ENCODE measurements around the gene USP3. TPM values are rescaled to one million over a fixed set of nuclear protein-coding genes. Genes with fewer than 3 reads are reported as not detected.

The USP3 gene
- total RNA-seq, 2 donors from 2014 or later: 44.2 to 45.8 TPM

DNA sequence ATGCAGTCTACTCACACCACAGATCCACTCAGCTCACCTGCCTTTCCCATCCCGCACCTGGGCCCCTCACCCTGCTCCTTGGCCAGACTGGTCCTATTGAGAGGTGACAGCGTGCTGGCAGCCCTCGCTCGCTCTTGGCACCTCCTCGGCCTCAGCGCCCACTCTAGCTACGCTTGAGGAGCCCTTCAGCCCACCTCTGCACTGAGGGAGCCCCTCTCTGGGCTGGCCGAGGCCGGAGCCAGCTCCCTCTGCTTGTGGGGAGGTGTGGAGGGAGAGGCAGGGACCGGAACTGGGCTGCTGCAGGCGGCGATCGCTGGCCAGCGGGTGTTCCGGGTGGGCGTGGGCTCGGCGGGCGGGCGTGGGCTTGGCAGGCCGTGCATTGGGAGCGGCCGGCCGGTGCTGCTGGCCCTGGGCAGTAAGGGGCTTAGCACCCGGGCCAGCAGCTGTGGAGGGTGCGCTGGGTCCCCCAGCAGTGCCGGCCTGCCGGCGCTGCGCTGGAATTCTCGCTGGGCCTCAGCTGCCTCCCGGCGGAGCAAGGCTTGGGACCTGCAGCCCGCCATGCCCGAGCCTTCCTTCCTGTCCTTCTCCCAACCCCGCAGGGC, 45.5 kb upstream of the USP3 start:
- 97% methylated on average over 36 of the region's 36 CpGs for WGBS
- H3K36me3 ChIP-seq: no peaks in the 10 kb centered on the region
- no peak overlapping the region for H3K27ac ChIP-seq
- H3K9me3 ChIP-seq: no peaks in the 10 kb centered on the region
- H3K4me3 ChIP-seq: no peak overlapping the region
- TF ChIP-seq, protein P1, sequence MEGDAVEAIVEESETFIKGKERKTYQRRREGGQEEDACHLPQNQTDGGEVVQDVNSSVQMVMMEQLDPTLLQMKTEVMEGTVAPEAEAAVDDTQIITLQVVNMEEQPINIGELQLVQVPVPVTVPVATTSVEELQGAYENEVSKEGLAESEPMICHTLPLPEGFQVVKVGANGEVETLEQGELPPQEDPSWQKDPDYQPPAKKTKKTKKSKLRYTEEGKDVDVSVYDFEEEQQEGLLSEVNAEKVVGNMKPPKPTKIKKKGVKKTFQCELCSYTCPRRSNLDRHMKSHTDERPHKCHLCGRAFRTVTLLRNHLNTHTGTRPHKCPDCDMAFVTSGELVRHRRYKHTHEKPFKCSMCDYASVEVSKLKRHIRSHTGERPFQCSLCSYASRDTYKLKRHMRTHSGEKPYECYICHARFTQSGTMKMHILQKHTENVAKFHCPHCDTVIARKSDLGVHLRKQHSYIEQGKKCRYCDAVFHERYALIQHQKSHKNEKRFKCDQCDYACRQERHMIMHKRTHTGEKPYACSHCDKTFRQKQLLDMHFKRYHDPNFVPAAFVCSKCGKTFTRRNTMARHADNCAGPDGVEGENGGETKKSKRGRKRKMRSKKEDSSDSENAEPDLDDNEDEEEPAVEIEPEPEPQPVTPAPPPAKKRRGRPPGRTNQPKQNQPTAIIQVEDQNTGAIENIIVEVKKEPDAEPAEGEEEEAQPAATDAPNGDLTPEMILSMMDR (IDR thresholded peaks at IDR 0.05): no peak
- TF ChIP-seq POLR2AphosphoS5 (IDR thresholded peaks at IDR 0.05): no peak
- no peak for TF ChIP-seq POLR2A (IDR thresholded peaks at IDR 0.05)
- DNase-seq (ENCODE audit: low spot score): no peak
- peaks cover 7% of the 10 kb centered on the region for H3K4me1 ChIP-seq (replicated peaks)
- intact Hi-C loops (cut with DNase I): no loop called here
- no peaks in the 10 kb centered on the region for H3K27me3 ChIP-seq (replicated peaks; ENCODE audit: insufficient read depth)

DNA sequence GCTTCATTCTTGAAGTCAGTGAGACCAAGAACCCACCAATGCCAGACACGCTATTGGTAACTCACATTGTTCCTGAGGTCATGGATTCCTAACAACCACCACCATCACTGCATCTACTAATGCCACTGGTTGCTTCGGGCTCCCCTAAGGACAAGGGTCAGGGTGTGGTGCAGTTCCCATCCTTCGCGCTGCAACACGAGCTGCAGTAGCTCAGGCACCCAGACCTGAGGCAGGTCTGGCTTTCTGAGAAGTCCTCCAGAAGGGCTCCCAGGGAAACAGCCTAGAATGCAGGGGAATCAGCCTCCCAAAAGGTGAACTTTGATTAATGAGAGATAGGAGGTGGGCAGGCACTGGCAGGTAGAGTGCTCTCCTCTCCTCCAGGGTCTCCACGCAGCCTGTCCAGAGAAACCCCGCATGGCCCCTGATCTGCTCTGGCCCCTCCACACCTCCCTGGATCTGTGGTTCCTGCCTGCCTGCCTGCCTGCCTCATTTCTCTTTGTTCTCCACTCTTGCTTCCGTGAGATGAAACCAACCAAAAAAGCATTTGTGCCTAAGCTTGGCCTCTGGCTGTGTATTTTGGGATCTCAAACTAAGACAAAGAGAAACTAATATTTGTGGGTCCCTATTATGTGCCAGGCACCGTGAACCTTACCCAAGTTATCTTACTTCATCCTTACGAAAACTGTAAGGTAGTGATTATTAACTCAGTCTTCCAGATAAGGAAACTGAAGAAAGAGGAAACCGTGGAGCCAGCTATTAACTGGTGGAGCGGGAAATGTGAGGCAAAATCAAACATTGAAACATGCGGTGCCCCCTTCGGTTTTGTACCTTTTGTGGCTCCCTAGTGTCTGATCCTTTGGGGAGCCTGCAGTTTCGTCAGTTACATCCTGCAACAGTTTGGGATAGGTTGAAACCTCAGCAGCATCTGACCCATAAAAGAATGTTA, 43.9 kb upstream of the USP3 start:
- no peak overlapping the region for H3K4me3 ChIP-seq
- H3K4me1 ChIP-seq (replicated peaks): peaks cover 9% of the 10 kb centered on the region
- TF ChIP-seq POLR2AphosphoS5 (IDR thresholded peaks at IDR 0.05) (no peak), POLR2A (IDR thresholded peaks at IDR 0.05) (no peak)
- TF ChIP-seq, protein P1 (IDR thresholded peaks at IDR 0.05): no peak
- H3K36me3 ChIP-seq: no peaks in the 10 kb centered on the region
- H3K27me3 ChIP-seq (replicated peaks; ENCODE audit: insufficient read depth): no peaks in the 10 kb centered on the region
- intact Hi-C loops (cut with DNase I): no loop called here
- H3K27ac ChIP-seq: no peak overlapping the region
- DNase-seq (ENCODE audit: low spot score): no peak
- WGBS: 90% methylated on average over 15 of the region's 15 CpGs
- H3K9me3 ChIP-seq: no peaks in the 10 kb centered on the region

DNA sequence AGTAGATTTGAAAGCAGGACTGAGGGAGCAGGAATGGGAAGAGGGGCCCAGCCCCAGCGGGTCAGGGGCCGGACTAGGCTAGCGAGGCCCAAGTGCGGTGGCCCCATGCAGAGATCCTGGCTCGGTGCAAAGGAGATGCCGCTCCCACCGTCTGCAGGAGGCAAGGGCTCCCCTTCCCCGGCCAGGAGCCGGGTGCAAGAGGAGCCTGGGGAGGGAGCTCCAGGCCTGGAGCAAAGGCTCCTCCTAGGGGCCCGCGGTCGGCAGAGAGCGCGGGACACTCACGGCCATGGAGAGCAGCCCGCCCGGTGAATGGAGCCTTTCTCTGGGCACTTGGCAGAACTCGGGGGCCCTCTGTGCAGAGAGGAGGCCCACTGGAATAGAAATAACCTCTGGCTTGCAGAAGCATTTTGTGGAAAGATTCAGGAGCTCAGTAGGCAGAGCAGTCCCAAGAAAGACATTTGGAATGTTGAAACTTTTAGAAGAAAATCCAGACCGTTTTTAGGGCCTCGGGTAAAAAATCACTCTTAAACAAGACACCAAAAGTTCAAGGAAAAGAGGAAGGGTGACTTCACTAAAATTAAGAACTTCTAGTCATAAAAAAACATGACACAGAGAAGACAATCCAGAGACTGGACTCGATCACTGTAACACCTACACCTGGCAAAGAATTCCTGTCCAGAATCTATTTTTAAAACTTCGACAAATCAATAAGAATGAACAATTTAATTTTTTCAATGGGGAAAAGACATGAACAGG, 43.0 kb upstream of the USP3 start:
- DNase-seq (ENCODE audit: low spot score): no peak
- peak overlapping the region; percentile 2 to 78 for H3K27ac ChIP-seq
- intact Hi-C loops (cut with DNase I): no loop called here
- H3K27me3 ChIP-seq (replicated peaks; ENCODE audit: insufficient read depth): no peaks in the 10 kb centered on the region
- H3K36me3 ChIP-seq: no peaks in the 10 kb centered on the region
- TF ChIP-seq POLR2AphosphoS5 (IDR thresholded peaks at IDR 0.05): no peak
- TF ChIP-seq POLR2A (IDR thresholded peaks at IDR 0.05): no peak
- TF ChIP-seq, protein P1 (IDR thresholded peaks at IDR 0.05): no peak
- no peak overlapping the region for H3K4me3 ChIP-seq
- 87% methylated on average over 22 of the region's 22 CpGs for WGBS
- H3K4me1 ChIP-seq (replicated peaks): peaks cover 9% of the 10 kb centered on the region
- no peaks in the 10 kb centered on the region for H3K9me3 ChIP-seq

DNA sequence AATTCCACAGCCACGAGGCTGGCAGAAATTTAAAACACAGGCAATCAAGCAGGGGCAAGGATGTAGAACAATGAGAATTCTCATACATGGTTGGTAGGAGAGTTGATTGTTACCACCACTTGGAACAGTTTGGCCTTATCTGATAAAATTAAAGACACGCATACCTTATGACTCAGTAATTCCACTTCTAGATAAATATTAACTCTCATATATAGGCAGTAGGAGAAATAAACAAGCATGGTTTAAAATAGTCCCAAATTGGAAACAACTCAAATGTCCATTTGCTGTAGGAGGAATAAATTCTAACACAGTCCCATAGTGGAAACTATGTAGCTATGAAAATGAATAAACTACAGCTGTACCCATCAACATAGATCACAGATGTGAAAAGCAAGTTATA, 42.3 kb upstream of the USP3 start:
- 24% methylated on average over 2 of the region's 2 CpGs for WGBS
- Histone ChIP-seq H3K27ac (peak overlapping the region; percentile 40 to 78), H3K9me3 (no peaks in the 10 kb centered on the region), H3K27me3 (replicated peaks; ENCODE audit: insufficient read depth) (no peaks in the 10 kb centered on the region), H3K4me3 (no peak overlapping the region), H3K36me3 (no peaks in the 10 kb centered on the region), H3K4me1 (replicated peaks) (peaks cover 9% of the 10 kb centered on the region)
- no peak for DNase-seq (ENCODE audit: low spot score)
- TF ChIP-seq POLR2A (IDR thresholded peaks at IDR 0.05) (no peak), POLR2AphosphoS5 (IDR thresholded peaks at IDR 0.05) (peak; percentile 81)
- TF ChIP-seq, protein P1 (IDR thresholded peaks at IDR 0.05): peak in 1 of 4 experiments; percentile 2
- intact Hi-C loops (cut with DNase I): no loop called here
